ENCODE data around the gene VEGFC. TPM values are rescaled to one million over a fixed set of nuclear protein-coding genes. Genes with fewer than 3 reads are reported as not detected.

The VEGFC gene
- total RNA-seq, 1 donor from 2014 or later, result 8.7 TPM

GRCh38 chr4:176717237-176717636, 75.5 kb downstream of the VEGFC start:
- FAIRE-seq (no peak), DNase-seq (ENCODE audit: low read depth) (no peak)
- Histone ChIP-seq H3K36me3 (ENCODE audit: control insufficient read depth, insufficient read depth, low read length) (peaks cover 2% of the 10 kb centered on the region), H3K4me3 (ENCODE audit: low read depth, low read length) (no peak overlapping the region), H3K27me3 (ENCODE audit: control insufficient read depth, insufficient read depth, low read length) (no peaks in the 10 kb centered on the region)
- no peak for TF ChIP-seq CTCF (IDR thresholded peaks at IDR 0.05; ENCODE audit: insufficient read depth, low read length, severe bottlenecking)

- H3K36me3 ChIP-seq (ENCODE audit: control insufficient read depth, insufficient read depth, low read length), result peaks cover 2% of the 10 kb centered on the region
- H3K4me3 ChIP-seq (ENCODE audit: low read depth, low read length), result no peak overlapping the region
Observed at GRCh38 chr4:176709417-176709816, 83.3 kb downstream of the VEGFC start.

GRCh38 chr4:176708771-176709311, 83.9 kb downstream of the VEGFC start:
- H3K36me3 ChIP-seq (ENCODE audit: control insufficient read depth, insufficient read depth, low read length), result no peaks in the 10 kb centered on the region
- no peak for FAIRE-seq

More at GRCh38 chr4:176709417-176709816, 83.3 kb downstream of the VEGFC start:
- no peaks in the 10 kb centered on the region for H3K27me3 ChIP-seq (ENCODE audit: control insufficient read depth, insufficient read depth, low read length)
- FAIRE-seq, result no peak
- no peak for TF ChIP-seq CTCF (IDR thresholded peaks at IDR 0.05; ENCODE audit: insufficient read depth, low read length, severe bottlenecking)
- DNase-seq (ENCODE audit: low read depth), result peak; percentile 12

GRCh38 chr4:176690716-176691115, 102.0 kb downstream of the VEGFC start:
- Histone ChIP-seq H3K4me3 (ENCODE audit: low read depth, low read length) (no peak overlapping the region), H3K36me3 (ENCODE audit: control insufficient read depth, insufficient read depth, low read length) (peaks cover 1% of the 10 kb centered on the region), H3K27me3 (ENCODE audit: control insufficient read depth, insufficient read depth, low read length) (no peaks in the 10 kb centered on the region)
- TF ChIP-seq CTCF (IDR thresholded peaks at IDR 0.05; ENCODE audit: insufficient read depth, low read length, severe bottlenecking), result no peak
- DNase-seq (ENCODE audit: low read depth) (no peak), FAIRE-seq (no peak)

More at GRCh38 chr4:176708771-176709311, 83.9 kb downstream of the VEGFC start:
- peak; percentile 39 for DNase-seq (ENCODE audit: low read depth)
- TF ChIP-seq CTCF (IDR thresholded peaks at IDR 0.05; ENCODE audit: insufficient read depth, low read length, severe bottlenecking), result no peak
- Histone ChIP-seq H3K4me3 (ENCODE audit: low read depth, low read length) (no peak overlapping the region), H3K27me3 (ENCODE audit: control insufficient read depth, insufficient read depth, low read length) (no peaks in the 10 kb centered on the region)

- H3K36me3 ChIP-seq (ENCODE audit: control insufficient read depth, insufficient read depth, low read length), result no peaks in the 10 kb centered on the region
- no peak for FAIRE-seq
Observed at GRCh38 chr4:176680668-176681180, 112.0 kb downstream of the VEGFC start.

More at GRCh38 chr4:176680668-176681180, 112.0 kb downstream of the VEGFC start:
- no peak overlapping the region for H3K4me3 ChIP-seq (ENCODE audit: low read depth, low read length)
- no peak for DNase-seq (ENCODE audit: low read depth)
- TF ChIP-seq CTCF (IDR thresholded peaks at IDR 0.05; ENCODE audit: insufficient read depth, low read length, severe bottlenecking), result no peak
- no peaks in the 10 kb centered on the region for H3K27me3 ChIP-seq (ENCODE audit: control insufficient read depth, insufficient read depth, low read length)

All from bronchial epithelial cell (primary cell).